Uterus (tissue), 4 donors: Measurements from ENCODE around the gene FOXP2. TPM values are rescaled to one million over a fixed set of nuclear protein-coding genes. Genes with fewer than 3 reads are reported as not detected.

Source experiments
- DNase-seq, 2 donors: peaks; one replicate each; pipeline ENCODE4 v3.0.0-alpha.2; 2019 to 2020
- H3K27ac ChIP-seq, 2 donors: fragments of 200-600 bp; sonication (generic); 1 replicate in 1 of 2; 2 replicates in 1 of 2; pipeline ENCODE4 v1.5.1; 2016 to 2018
- H3K27me3 ChIP-seq, 2 donors: fragments of 200-600 bp; sonication (generic); one replicate each; pipeline ENCODE4 v1.5.1; 2018 to 2019; ENCODE audit warnings: control low read depth in 1 of 2
- H3K36me3 ChIP-seq, 2 donors: fragments of 200-600 bp; sonication (generic); one replicate each; pipeline ENCODE4 v1.5.1; 2019; ENCODE audit warnings: control low read depth in 1 of 2
- H3K4me1 ChIP-seq, 2 donors: fragments of 200-600 bp; sonication (generic); one replicate each; pipeline ENCODE4 v1.5.1; 2018 to 2019; ENCODE audit warnings: control low read depth in 1 of 2
- H3K4me3 ChIP-seq, 2 donors: fragments of 200-600 bp; sonication (generic); 1 replicate in 1 of 2; 2 replicates in 1 of 2; pipeline ENCODE4 v1.5.1; 2018 to 2019; ENCODE audit warnings: mild to moderate bottlenecking in 1 of 2
- H3K9me3 ChIP-seq, 2 donors: fragments of 200-600 bp; sonication (generic); one replicate each; pipeline ENCODE4 v1.5.1; 2019; ENCODE audit warnings: control low read depth in 1 of 2
- CTCF ChIP-seq, 4 experiments: fragments of 200-600 bp in 2 of 4; fragments of 450-650 bp in 2 of 4; sonication (generic) in 2 of 4; IDR thresholded peaks; one replicate each; pipeline ENCODE4 v1.5.1; 2016 to 2019; ENCODE audit warnings: antibody characterized with exemption in 4 of 4, mild to moderate bottlenecking in 2 of 4, moderate library complexity in 1 of 4
- POLR2A ChIP-seq, 2 donors: fragments of 450-650 bp; IDR thresholded peaks; one replicate each; pipeline ENCODE4 v1.6.1; 2016; ENCODE audit warnings: antibody characterized with exemption in 2 of 2, mild to moderate bottlenecking in 1 of 2, moderate library complexity in 1 of 2
- intact Hi-C: fragments of 100-400 bp; cut with DNase I; formaldehyde crosslinking; loops from one replicate; pipeline ENCODE4 v1.15.1; 2023; ENCODE audit warnings: low total_unique reads
- total RNA-seq, 4 donors: library from RNA; depleted of rRNA in 3 of 4; stranded (reverse); fragments of >200 nt in 3 of 4; gene quantifications; one replicate each; pipeline versions ENCODE4 v1.1.0 to v1.2.4, GENCODE V29; 2014 to 2023
- donor health status: DM: yes; HTN: yes; CAD: no.

The FOXP2 gene
- total RNA-seq, 4 donors from 2014 or later = 17.6 to 59.3 (median 24.9) TPM

GRCh38 chr7:114548081-114548980 is 133.7 kb downstream of the FOXP2 start:
- no peak overlapping the region for H3K27ac ChIP-seq
- no peak for TF ChIP-seq CTCF (IDR thresholded peaks at IDR 0.05)
- H3K9me3 ChIP-seq = no peaks in the 10 kb centered on the region
- H3K4me1 ChIP-seq = no peaks in the 10 kb centered on the region
- H3K36me3 ChIP-seq = no peaks in the 10 kb centered on the region
- intact Hi-C loops = no loop called here
- no peak for DNase-seq
- H3K4me3 ChIP-seq = no peak overlapping the region
- H3K27me3 ChIP-seq = no peaks in the 10 kb centered on the region

- DNase-seq = no peak
- H3K4me1 ChIP-seq = no peaks in the 10 kb centered on the region
- no peak overlapping the region for H3K27ac ChIP-seq
- intact Hi-C loops = no loop called here
- no peaks in the 10 kb centered on the region for H3K36me3 ChIP-seq
- no peak overlapping the region for H3K4me3 ChIP-seq
- TF ChIP-seq POLR2A (IDR thresholded peaks at IDR 0.05) (no peak), CTCF (IDR thresholded peaks at IDR 0.05) (no peak)
- no peaks in the 10 kb centered on the region for H3K27me3 ChIP-seq
- H3K9me3 ChIP-seq = no peaks in the 10 kb centered on the region
Measured at GRCh38 chr7:114554781-114555537, 140.3 kb downstream of the FOXP2 start.

GRCh38 chr7:114567416-114567815 is 152.8 kb downstream of the FOXP2 start:
- intact Hi-C loops = no loop called here
- Histone ChIP-seq H3K4me3 (no peak overlapping the region), H3K27me3 (no peaks in the 10 kb centered on the region), H3K36me3 (no peaks in the 10 kb centered on the region), H3K9me3 (no peaks in the 10 kb centered on the region), H3K27ac (no peak overlapping the region), H3K4me1 (no peaks in the 10 kb centered on the region)
- no peak for DNase-seq
- TF ChIP-seq CTCF (IDR thresholded peaks at IDR 0.05) (no peak), POLR2A (IDR thresholded peaks at IDR 0.05) (no peak)

- Histone ChIP-seq H3K27ac (no peak overlapping the region), H3K9me3 (no peaks in the 10 kb centered on the region), H3K4me3 (no peak overlapping the region), H3K27me3 (no peaks in the 10 kb centered on the region), H3K4me1 (peaks cover 0 to 4% of the 10 kb centered on the region in 2 donors), H3K36me3 (no peaks in the 10 kb centered on the region)
- intact Hi-C loops = no loop called here
- DNase-seq = no peak
- TF ChIP-seq POLR2A (IDR thresholded peaks at IDR 0.05) (no peak), CTCF (IDR thresholded peaks at IDR 0.05) (no peak)
Measured at GRCh38 chr7:114569220-114569619, 154.6 kb downstream of the FOXP2 start.

- intact Hi-C loops = no loop called here
- H3K36me3 ChIP-seq = no peaks in the 10 kb centered on the region
- no peak for DNase-seq
- peaks cover 0 to 4% of the 10 kb centered on the region in 2 donors for H3K4me1 ChIP-seq
- no peaks in the 10 kb centered on the region for H3K9me3 ChIP-seq
- H3K4me3 ChIP-seq = no peak overlapping the region
- H3K27ac ChIP-seq = no peak overlapping the region
- TF ChIP-seq POLR2A (IDR thresholded peaks at IDR 0.05) (no peak), CTCF (IDR thresholded peaks at IDR 0.05) (no peak)
- H3K27me3 ChIP-seq = no peaks in the 10 kb centered on the region
Measured at GRCh38 chr7:114574384-114574783, 159.8 kb downstream of the FOXP2 start.
